Measurements from ENCODE around the gene CUX1. TPM values are rescaled to one million over a fixed set of nuclear protein-coding genes. Genes with fewer than 3 reads are reported as not detected.

CUX1 gene
- total and polyA plus RNA-seq, 2 donors (not counting 1 experiment from before 2014, with no cell fraction given) = 22.7 to 38.1 TPM

DNA sequence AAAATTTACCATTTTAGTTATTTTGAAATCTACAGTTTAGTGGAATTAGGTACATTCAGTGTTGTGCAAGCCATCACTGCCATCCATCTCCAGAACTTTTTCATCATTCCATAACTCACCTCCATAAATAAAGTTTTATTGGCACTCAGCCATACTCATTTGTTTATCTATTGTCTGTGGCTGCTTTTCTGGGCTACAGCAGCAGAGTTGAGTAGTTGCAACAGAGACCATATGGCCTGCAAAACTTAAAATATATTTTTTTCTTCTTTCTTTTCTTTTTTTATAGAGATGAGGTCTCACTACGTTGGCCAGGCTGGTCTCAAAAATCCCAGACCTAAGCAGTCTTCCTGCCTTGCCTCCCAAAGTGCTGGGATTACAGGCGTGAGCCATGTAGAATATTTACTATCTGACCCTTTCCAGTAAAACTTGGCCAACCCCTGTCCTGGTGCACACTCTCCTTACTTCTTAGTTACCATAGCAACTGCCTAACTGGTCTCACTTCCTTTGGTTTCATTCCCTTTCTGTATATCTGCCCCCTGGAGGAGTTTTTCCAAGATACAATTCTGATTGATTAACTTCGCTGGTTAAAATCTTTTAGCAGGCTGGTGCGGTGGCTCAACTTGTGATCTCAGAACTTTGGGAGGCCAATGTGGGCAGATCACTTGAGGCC lies 133.2 kb downstream of the CUX1 start:
- no peaks in the 10 kb centered on the region for H3K27me3 ChIP-seq (ENCODE audit: control insufficient read depth, insufficient read depth, low read length)
- no peaks in the 10 kb centered on the region for H3K36me3 ChIP-seq (ENCODE audit: control insufficient read depth, insufficient read depth, low read length)
- H3K4me3 ChIP-seq (replicated peaks in 1 of 4; ENCODE audit: control extremely low read depth in 1 of 4, insufficient read depth in 1 of 4, low read depth in 3 of 4, low read length in 4 of 4) = no peak overlapping the region
- no peaks in the 10 kb centered on the region for H3K9me3 ChIP-seq (ENCODE audit: control insufficient read depth, insufficient read depth, low read depth, low read length)
- no peaks in the 10 kb centered on the region for H4K20me1 ChIP-seq (ENCODE audit: control insufficient read depth, extremely low read depth, insufficient read depth, low read length)
- H3K27ac ChIP-seq (ENCODE audit: insufficient read depth, low read length) = peak overlapping the region; percentile 38
- peaks cover 8% of the 10 kb centered on the region for H3K79me2 ChIP-seq (ENCODE audit: control insufficient read depth, insufficient read depth, low read length)
- H2AFZ ChIP-seq (ENCODE audit: low read length) = no peak overlapping the region
- H3K4me2 ChIP-seq (ENCODE audit: extremely low read depth, insufficient read depth, low read length) = no peak overlapping the region
- peaks cover 12% of the 10 kb centered on the region for H3K4me1 ChIP-seq (ENCODE audit: control insufficient read depth, extremely low read depth, insufficient read depth, low read length)
- DNase-seq (ENCODE audit: low read depth in 2 of 2) = peak; percentile 71 to 90
- no peak overlapping the region for H3K9ac ChIP-seq (ENCODE audit: insufficient read depth, low read length)
- TF ChIP-seq, protein P1, sequence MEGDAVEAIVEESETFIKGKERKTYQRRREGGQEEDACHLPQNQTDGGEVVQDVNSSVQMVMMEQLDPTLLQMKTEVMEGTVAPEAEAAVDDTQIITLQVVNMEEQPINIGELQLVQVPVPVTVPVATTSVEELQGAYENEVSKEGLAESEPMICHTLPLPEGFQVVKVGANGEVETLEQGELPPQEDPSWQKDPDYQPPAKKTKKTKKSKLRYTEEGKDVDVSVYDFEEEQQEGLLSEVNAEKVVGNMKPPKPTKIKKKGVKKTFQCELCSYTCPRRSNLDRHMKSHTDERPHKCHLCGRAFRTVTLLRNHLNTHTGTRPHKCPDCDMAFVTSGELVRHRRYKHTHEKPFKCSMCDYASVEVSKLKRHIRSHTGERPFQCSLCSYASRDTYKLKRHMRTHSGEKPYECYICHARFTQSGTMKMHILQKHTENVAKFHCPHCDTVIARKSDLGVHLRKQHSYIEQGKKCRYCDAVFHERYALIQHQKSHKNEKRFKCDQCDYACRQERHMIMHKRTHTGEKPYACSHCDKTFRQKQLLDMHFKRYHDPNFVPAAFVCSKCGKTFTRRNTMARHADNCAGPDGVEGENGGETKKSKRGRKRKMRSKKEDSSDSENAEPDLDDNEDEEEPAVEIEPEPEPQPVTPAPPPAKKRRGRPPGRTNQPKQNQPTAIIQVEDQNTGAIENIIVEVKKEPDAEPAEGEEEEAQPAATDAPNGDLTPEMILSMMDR (conservative IDR thresholded peaks at IDR 0.05 in 1 of 2, IDR thresholded peaks at IDR 0.05 in 1 of 2; ENCODE audit: low read depth in 1 of 2, low read length in 2 of 2) = peak; percentile 28 to 43
- no peak for TF ChIP-seq EZH2 (IDR thresholded peaks at IDR 0.05; ENCODE audit: low read length, missing control alignments)

DNA sequence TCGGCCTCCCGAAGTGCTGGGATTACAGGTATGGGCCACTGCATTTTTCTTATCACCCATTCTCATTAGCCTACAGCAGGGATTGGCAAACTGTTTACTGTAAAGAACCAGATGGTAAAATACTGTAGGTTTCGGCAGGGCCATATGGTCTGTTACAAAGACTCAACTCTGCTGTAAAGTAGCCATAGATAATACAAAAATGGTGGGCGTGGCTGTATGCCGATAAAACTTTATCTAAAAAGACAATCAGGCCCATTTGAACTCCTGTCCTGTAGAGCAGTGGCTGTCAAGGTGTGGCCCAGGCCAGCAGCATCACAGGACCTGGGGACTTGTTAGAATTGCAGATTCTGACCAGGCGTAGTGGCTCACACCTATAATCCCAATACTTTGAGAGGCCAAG lies 134.3 kb downstream of the CUX1 start:
- no peak overlapping the region for H3K9ac ChIP-seq (ENCODE audit: insufficient read depth, low read length)
- H3K4me1 ChIP-seq (ENCODE audit: control insufficient read depth, extremely low read depth, insufficient read depth, low read length) = peaks cover 12% of the 10 kb centered on the region
- H3K9me3 ChIP-seq (ENCODE audit: control insufficient read depth, insufficient read depth, low read depth, low read length) = no peaks in the 10 kb centered on the region
- no peaks in the 10 kb centered on the region for H3K36me3 ChIP-seq (ENCODE audit: control insufficient read depth, insufficient read depth, low read length)
- no peak overlapping the region for H3K4me2 ChIP-seq (ENCODE audit: extremely low read depth, insufficient read depth, low read length)
- peaks cover 8% of the 10 kb centered on the region for H3K79me2 ChIP-seq (ENCODE audit: control insufficient read depth, insufficient read depth, low read length)
- H2AFZ ChIP-seq (ENCODE audit: low read length) = no peak overlapping the region
- no peak for TF ChIP-seq EZH2 (IDR thresholded peaks at IDR 0.05; ENCODE audit: low read length, missing control alignments)
- TF ChIP-seq, protein P1 (conservative IDR thresholded peaks at IDR 0.05 in 1 of 2, IDR thresholded peaks at IDR 0.05 in 1 of 2; ENCODE audit: low read depth in 1 of 2, low read length in 2 of 2) = no peak
- DNase-seq (ENCODE audit: low read depth in 2 of 2) = no peak
- H4K20me1 ChIP-seq (ENCODE audit: control insufficient read depth, extremely low read depth, insufficient read depth, low read length) = no peaks in the 10 kb centered on the region
- no peak overlapping the region for H3K4me3 ChIP-seq (replicated peaks in 1 of 4; ENCODE audit: control extremely low read depth in 1 of 4, insufficient read depth in 1 of 4, low read depth in 3 of 4, low read length in 4 of 4)
- H3K27me3 ChIP-seq (ENCODE audit: control insufficient read depth, insufficient read depth, low read length) = no peaks in the 10 kb centered on the region
- no peak overlapping the region for H3K27ac ChIP-seq (ENCODE audit: insufficient read depth, low read length)

DNA sequence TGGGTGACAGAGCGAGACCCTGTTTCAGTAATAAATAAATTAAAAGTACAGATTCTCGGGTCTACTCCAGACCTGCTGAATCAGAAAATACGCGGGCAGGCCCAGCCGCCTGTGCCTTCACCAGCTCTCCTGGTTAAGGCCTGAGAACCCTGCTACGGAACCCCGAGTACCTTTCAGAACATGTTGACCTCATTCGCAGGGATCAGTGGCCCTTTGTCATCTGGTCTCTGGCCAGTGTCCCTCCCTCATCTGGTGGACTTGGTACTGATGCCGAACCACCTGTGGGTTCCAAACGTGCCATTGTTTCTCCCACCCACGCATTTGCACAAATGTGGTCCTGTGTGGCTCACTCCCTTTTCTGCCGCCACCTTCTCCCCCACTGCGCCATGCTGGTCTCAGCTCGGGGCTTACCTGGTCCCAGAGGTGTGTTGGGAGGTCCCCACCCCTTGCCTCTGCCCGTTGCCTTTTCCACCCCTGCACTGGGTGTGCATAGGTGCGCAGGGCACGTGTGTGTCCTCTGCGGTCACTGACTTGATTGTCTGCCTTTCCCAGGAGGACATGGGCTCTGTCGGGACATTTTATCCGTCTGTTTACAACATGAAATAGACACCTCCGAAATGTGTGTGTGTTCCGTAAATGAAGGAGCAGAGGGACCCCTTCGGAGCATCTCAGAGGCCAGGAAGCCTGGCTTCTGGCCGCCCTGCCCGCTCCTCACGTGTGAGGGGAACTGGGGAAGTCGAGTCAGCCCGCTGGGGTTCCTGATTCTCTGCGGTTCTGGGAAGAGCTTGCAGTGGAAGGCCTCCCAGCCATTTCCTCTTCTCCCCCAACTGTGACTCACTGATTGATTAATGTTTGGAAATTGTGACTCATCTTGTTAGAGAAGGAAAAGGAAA lies 135.2 kb downstream of the CUX1 start:
- DNase-seq (ENCODE audit: low read depth in 2 of 2) = peak; percentile 91 to 93
- no peaks in the 10 kb centered on the region for H3K9me3 ChIP-seq (ENCODE audit: control insufficient read depth, insufficient read depth, low read depth, low read length)
- H3K27ac ChIP-seq (ENCODE audit: insufficient read depth, low read length) = peak overlapping the region; percentile 75
- no peaks in the 10 kb centered on the region for H4K20me1 ChIP-seq (ENCODE audit: control insufficient read depth, extremely low read depth, insufficient read depth, low read length)
- peak overlapping the region in 1 of 4 experiments; percentile 49 for H3K4me3 ChIP-seq (replicated peaks in 1 of 4; ENCODE audit: control extremely low read depth in 1 of 4, insufficient read depth in 1 of 4, low read depth in 3 of 4, low read length in 4 of 4)
- H3K36me3 ChIP-seq (ENCODE audit: control insufficient read depth, insufficient read depth, low read length) = no peaks in the 10 kb centered on the region
- H2AFZ ChIP-seq (ENCODE audit: low read length) = no peak overlapping the region
- H3K4me1 ChIP-seq (ENCODE audit: control insufficient read depth, extremely low read depth, insufficient read depth, low read length) = peaks cover 12% of the 10 kb centered on the region
- TF ChIP-seq, protein P1 (conservative IDR thresholded peaks at IDR 0.05 in 1 of 2, IDR thresholded peaks at IDR 0.05 in 1 of 2; ENCODE audit: low read depth in 1 of 2, low read length in 2 of 2) = no peak
- no peak for TF ChIP-seq EZH2 (IDR thresholded peaks at IDR 0.05; ENCODE audit: low read length, missing control alignments)
- H3K4me2 ChIP-seq (ENCODE audit: extremely low read depth, insufficient read depth, low read length) = peak overlapping the region; percentile 9
- no peaks in the 10 kb centered on the region for H3K27me3 ChIP-seq (ENCODE audit: control insufficient read depth, insufficient read depth, low read length)
- H3K9ac ChIP-seq (ENCODE audit: insufficient read depth, low read length) = no peak overlapping the region
- H3K79me2 ChIP-seq (ENCODE audit: control insufficient read depth, insufficient read depth, low read length) = peaks cover 8% of the 10 kb centered on the region

Measured in fibroblast of lung (primary cell).